CD4-positive, alpha-beta T cell treated with Interleukin-12 subunit alpha and Interleukin-12 subunit beta, for 1 hour (primary cell): ENCODE results near the gene HTR7.
"Not testable (repeated sequence)": the region's sequence is repeated elsewhere in the genome, so short reads cannot be mapped to it uniquely, and the experiment has no call there.

Experiments
- DNase-seq: peaks from one replicate; pipeline ENCODE4 v3.0.0-alpha.2; 2020

The HTR7 gene

GRCh38 chr10:90856964-90857634 lies 740 bp downstream of the HTR7 start:
- DNase-seq: no peak

DNA sequence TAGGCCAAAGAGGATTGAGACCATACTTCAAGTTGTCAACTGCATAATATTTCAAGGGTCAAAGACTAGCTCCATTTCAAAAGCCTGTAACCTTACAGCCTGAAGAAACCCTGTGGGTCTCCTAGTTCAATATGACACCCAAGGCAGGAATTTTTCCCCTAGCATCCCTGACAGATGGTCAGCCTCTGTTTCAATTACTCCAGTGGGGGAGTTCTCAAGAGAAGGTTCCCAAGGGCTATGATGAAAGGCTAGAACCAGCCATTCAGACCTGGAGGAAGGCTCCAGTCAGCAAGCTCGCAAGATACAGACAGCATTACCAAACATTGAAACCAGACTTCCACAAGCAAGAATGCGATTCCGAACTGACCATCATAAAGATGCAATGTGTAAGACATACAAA lies 1.6 kb downstream of the HTR7 start:
- DNase-seq: no peak

GRCh38 chr10:90855126-90855525 lies 2.7 kb downstream of the HTR7 start:
- DNase-seq: no peak

- no peak for DNase-seq
These were observed 7.7 kb downstream of the HTR7 start for GRCh38 chr10:90849956-90850749.

DNA sequence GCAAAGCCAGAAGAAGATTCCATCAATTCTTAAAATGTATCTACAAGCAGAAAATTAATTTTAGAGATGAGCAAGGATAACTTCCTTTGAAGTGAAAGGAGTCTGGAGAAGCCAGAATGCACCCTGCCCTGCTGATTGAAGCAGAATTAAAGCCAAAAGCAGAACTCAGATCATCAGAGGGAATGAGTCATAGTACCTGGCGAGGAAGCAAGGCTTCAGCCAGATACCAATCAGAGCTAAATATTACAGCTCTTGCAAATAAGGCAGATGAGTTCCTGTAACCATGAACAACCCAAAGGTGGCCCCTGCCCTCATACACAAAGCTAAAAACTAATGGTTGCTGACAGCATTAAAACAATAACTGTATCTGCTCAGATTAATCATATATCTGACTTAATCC lies 10.4 kb downstream of the HTR7 start:
- no peak for DNase-seq

GRCh38 chr10:90846746-90847145 lies 11.1 kb downstream of the HTR7 start:
- DNase-seq: no peak

GRCh38 chr10:90845726-90846125 lies 12.1 kb downstream of the HTR7 start:
- no peak for DNase-seq

DNA sequence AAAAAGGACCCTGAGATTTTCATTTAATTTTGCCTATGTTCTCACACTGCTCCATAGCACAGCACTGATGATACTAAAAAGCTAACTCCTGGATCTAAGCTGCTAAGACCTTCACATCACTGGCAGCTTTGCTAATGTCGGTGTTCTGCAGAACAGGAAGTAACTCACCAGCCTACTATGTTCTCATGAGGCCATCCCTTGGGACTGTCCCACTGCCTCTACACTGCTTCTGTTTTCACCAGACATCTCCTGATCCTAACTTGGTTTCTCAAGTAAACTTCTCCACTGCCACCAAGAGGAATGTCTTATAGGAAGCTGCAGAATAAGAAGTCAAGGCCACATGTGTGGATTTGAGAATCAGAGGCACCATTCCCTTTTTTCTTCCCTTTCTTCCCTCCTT lies 15.1 kb downstream of the HTR7 start:
- no peak for DNase-seq

GRCh38 chr10:90837486-90837885 lies 20.4 kb downstream of the HTR7 start:
- DNase-seq: no peak

DNA sequence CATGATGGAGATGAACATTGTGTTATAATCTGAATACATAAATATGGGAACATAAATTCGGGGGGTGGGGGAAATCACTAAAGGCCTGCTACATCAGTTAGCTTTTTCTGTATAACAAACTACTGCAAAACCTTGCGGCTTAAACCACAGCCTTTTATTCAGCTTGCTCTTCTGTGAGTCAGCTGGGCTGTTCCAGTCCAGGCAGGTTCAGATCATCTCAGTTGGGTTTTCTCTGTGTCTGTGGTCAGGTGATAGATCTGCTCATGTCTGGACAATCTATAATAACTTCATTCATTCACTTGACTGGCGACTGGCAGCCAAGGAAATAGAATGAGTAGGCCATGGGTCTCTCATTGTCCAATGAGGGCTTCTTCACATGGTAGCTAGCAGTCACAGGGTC lies 23.5 kb downstream of the HTR7 start:
- DNase-seq: no peak

GRCh38 chr10:90832111-90832510 lies 25.7 kb downstream of the HTR7 start:
- no peak for DNase-seq

DNA sequence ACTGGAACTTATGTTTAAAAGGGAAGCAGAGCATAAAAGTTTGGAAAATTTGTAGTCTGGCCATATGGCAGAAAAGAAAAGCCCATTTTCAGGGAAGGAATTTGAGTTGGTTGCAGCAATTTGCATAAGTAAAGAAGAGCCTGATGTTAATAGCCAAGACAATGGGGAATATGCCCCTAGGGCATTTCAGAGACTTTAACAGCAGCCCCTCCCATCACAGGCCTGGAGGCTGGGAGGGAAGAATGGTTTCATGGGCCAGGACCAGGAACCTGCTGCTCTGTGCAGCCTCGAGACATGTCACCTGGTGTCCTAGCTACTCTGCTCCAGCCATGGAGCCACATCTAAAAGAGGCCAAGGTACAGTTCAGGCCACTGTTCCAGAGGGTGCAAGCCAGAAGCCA lies 35.3 kb downstream of the HTR7 start:
- DNase-seq: no peak

DNA sequence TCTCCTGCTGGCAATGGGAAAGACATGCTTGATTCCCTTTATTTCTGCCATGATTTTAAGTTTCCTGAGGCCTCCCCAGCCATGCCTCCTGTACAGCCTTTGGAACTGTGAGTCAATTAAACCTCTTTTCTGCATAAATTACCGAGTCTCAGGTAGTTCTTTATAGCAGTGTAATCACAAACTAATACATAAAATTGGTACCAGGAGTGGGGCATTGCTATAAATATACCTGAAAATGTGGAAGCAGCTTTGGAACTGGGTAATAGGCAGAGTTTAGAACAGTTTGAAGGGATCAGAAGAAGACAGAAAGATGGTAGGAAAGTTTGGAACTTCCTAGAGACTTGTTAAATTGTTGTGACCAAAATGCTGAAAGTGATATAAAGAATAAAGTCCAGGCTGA lies 36.0 kb downstream of the HTR7 start:
- not testable (repeated sequence) for DNase-seq

DNA sequence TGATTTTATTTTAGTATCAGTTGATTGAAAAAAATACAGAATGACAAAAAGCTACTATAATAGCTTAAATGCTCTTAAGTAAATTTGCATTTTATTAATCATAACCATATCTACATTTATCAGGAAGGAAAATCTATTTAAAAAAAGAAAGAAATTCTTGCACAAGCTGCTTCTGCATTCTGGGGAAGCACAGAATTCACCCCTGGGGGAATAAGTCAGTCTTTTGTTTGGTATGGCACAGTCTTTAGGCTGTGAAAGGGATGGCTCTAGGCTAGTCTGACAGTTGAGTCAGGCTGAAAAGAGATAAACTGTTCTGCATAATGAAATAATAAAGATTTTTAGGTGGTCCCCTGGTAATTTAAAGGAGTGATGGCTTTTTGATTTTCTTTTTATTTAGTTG lies 37.9 kb downstream of the HTR7 start:
- DNase-seq: no peak

DNA sequence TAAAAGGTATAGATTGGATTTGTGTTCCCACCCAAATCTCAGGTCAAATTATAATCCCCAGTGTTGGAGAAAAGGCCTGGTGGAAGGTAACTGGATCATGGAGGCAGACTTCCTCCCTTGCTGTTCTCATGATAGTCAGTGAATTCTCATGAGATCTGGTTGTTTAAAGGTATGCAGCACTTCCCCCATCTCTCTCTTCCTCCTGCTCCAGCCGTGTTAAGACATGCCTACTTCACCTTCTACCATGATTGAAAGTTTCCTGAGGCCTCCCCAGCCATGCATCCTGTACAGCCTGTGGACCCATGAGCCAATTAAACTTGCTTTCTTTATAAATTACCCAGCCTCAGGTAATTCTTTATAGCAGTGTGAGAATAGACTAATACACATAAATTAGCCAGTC lies 39.1 kb downstream of the HTR7 start:
- no peak for DNase-seq

GRCh38 chr10:90817128-90817889 lies 40.5 kb downstream of the HTR7 start:
- no peak for DNase-seq

GRCh38 chr10:90816466-90816865 lies 41.4 kb downstream of the HTR7 start:
- DNase-seq: no peak

DNA sequence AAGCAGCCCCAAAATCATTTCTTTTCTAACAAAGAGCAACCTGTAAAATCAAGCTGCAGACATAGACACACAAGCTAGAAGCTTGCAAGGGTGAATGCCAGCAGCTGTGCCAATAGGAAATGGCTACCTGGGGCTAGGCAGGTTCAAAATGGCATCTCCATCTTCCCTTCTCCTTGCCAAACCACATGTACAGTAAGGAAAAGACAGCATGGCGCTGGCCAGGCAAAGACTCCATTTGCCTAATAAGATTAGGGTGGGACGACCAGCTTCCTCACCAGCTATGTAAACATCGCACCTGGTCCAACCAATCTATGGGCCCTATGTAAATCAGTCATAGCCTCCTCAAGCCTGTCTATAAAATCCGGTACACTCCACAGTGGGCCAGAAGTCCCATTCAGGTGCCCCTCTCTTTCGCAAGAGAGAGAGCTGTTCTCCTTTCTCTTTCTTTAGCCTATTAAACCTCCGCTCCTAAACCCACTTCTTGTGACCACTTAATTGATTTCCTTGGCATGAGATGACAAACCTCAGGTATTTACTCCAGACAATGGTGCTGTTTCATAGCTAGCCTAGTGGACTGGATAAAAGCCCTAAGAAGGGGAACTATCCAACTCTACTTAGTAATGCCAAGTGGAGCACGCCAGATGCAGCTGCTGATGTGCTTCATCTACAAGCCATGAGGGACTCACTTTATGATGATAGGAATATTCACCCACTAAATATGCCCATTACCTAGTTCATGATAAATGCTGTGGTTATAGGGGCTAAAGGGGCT lies 44.1 kb downstream of the HTR7 start:
- no peak for DNase-seq

DNA sequence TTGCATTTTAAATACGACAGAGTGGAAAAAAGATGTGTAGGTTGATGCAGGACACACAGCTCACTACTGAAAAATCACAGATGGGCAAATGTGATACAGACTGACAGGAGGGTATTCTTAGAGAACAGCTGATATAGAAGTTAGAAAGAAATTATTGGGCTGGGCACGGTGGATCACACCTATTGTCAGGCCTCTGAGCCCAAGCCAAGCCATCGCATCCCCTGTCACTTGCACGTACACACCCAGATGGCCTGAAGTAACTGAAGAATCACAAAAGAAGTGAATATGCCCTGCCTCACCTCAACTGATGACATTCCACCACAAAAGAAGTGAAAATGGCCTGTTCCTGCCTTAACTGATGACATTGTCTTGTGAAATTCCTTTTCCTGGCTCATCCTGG lies 50.7 kb downstream of the HTR7 start:
- not testable (repeated sequence) for DNase-seq

DNA sequence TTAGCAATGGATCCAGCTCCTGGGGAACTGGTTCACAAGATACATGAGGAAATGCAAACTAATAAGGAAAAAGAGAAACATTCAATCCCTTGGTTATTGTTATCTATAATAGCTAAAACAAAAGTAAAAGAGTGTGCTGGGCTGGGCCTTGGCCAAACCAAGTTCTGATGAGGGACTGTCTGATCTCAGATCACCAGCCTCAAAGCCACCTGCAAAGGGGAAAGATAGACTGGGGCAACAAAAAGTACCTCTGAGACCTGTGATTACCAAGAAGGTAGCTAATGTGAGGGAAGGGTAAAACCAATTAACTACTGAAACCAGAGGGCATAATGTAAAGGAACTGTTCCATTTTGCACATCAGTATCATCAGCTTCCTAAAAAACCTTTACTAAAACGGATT lies 51.2 kb downstream of the HTR7 start:
- no peak for DNase-seq

DNA sequence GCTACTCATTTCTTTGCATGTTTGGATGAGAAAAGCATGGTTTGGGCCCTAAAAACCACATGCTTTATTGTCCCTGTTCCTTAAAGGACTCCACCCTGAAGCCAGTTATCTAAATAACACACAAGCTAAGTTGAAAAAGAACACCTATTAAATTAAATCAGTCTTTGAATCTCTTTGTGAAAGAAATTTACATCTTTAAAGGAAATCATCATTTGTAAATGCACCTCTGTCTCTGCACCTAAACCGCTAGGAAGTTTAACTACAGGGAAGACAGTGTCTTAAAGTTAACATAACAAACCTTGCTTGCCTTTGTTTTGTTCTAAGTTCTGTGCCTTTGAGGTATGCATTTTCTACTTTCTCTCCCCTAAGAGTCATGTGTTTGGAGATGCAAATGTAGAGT lies 52.6 kb downstream of the HTR7 start:
- no peak for DNase-seq

DNA sequence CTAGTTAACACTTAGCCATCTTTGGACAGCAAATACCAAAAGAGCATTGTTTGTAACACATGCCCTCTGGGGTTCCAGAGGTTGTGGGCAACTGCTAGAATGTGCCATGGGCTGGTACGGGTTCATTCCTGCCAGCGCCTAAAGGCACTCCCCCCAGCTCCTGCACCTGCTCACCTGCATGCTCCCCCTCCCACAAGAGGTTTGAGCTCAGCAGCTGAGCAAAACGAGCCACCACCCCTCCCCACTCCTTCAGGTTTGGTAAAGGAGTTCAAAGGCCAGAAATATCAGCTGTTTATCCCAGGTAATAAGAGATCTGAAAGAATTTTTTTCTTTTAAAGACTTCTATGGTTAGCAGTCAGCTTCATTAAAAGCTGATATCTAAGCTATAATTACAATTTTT lies 53.5 kb downstream of the HTR7 start:
- DNase-seq: no peak

GRCh38 chr10:90801608-90802007 lies 56.2 kb downstream of the HTR7 start:
- no peak for DNase-seq
